Stimulated activated effector memory CD8-positive, alpha-beta T cell treated with anti-CD3 and anti-CD28 coated beads, Interleukin-12 subunit alpha, Interleukin-12 subunit beta, amount 100 ng/mL, for 72 hours (primary cell): Measurements from ENCODE around the gene HADH.
"Not testable (repeated sequence)": the region's sequence is repeated elsewhere in the genome, so short reads cannot be mapped to it uniquely, and the experiment has no call there.

Source experiments
- ATAC-seq: fragments of 150-1000 bp; cut with Tn5 transposase; 2 replicates; pipeline ENCODE4 v1.10.0; 2021
- DNase-seq, 2 donors: peaks; one replicate each; pipeline ENCODE4 v3.0.0; 2021 to 2022; ENCODE audit warnings: low spot score in 2 of 2
- H3K27ac Mint-ChIP-seq: one replicate; pipeline ENCODE4 v1.8.0; 2022; ENCODE audit warnings: mild to moderate bottlenecking, mixed read lengths
- H3K36me3 Mint-ChIP-seq: one replicate; pipeline ENCODE4 v1.8.0; 2022; ENCODE audit warnings: mild to moderate bottlenecking, mixed read lengths
- H3K4me1 Mint-ChIP-seq: one replicate; pipeline ENCODE4 v1.8.0; 2022; ENCODE audit warnings: mixed read lengths
- H3K4me3 Mint-ChIP-seq: one replicate; pipeline ENCODE4 v1.8.0; 2022; ENCODE audit warnings: mild to moderate bottlenecking, mixed read lengths
- H3K9me3 Mint-ChIP-seq: one replicate; pipeline ENCODE4 v1.8.0; 2022; ENCODE audit warnings: mixed read lengths

HADH gene

GRCh38 chr4:108008721-108009120, 19.0 kb downstream of the HADH start:
- DNase-seq (no peak), ATAC-seq (no peak)
- Mint-ChIP-seq H3K36me3 (peaks cover 13% of the 10 kb centered on the region), H3K9me3 (no peaks in the 10 kb centered on the region), H3K27ac (no peak overlapping the region), H3K4me1 (peaks cover 9% of the 10 kb centered on the region), H3K4me3 (no peak overlapping the region)

GRCh38 chr4:108010167-108010566, 20.5 kb downstream of the HADH start:
- Mint-ChIP-seq H3K27ac (no peak overlapping the region), H3K4me1 (peaks cover 9% of the 10 kb centered on the region), H3K9me3 (no peaks in the 10 kb centered on the region), H3K36me3 (peaks cover 24% of the 10 kb centered on the region), H3K4me3 (no peak overlapping the region)
- no peak for DNase-seq
- ATAC-seq: no peak

- not testable (repeated sequence) for H3K4me3 Mint-ChIP-seq, ATAC-seq, DNase-seq, H3K4me1 Mint-ChIP-seq, H3K9me3 Mint-ChIP-seq, H3K27ac Mint-ChIP-seq
- peaks cover 34% of the 10 kb centered on the region for H3K36me3 Mint-ChIP-seq
These were observed 22.7 kb downstream of the HADH start for GRCh38 chr4:108012382-108012781.

- Mint-ChIP-seq H3K4me1 (peaks cover 1% of the 10 kb centered on the region), H3K9me3 (no peaks in the 10 kb centered on the region), H3K4me3 (no peak overlapping the region), H3K27ac (no peak overlapping the region), H3K36me3 (peaks cover 43% of the 10 kb centered on the region)
- no peak for ATAC-seq
- DNase-seq: no peak
These were observed 23.6 kb downstream of the HADH start for GRCh38 chr4:108013327-108013726.

GRCh38 chr4:108013955-108014354, 24.3 kb downstream of the HADH start:
- Mint-ChIP-seq H3K9me3 (no peaks in the 10 kb centered on the region), H3K27ac (no peak overlapping the region), H3K4me1 (peaks cover 8% of the 10 kb centered on the region), H3K4me3 (no peak overlapping the region), H3K36me3 (peaks cover 50% of the 10 kb centered on the region)
- DNase-seq (no peak), ATAC-seq (no peak)

GRCh38 chr4:108018040-108018883, 28.6 kb downstream of the HADH start:
- DNase-seq (peak; percentile 69 to 89), ATAC-seq (peak; percentile 61)
- H3K4me1 Mint-ChIP-seq: peaks cover 8% of the 10 kb centered on the region
- no peaks in the 10 kb centered on the region for H3K9me3 Mint-ChIP-seq
- H3K36me3 Mint-ChIP-seq: peaks cover 72% of the 10 kb centered on the region
- no peak overlapping the region for H3K4me3 Mint-ChIP-seq
- H3K27ac Mint-ChIP-seq: no peak overlapping the region

GRCh38 chr4:108018884-108019187, 29.1 kb downstream of the HADH start:
- peaks cover 74% of the 10 kb centered on the region for H3K36me3 Mint-ChIP-seq
- H3K9me3 Mint-ChIP-seq: no peaks in the 10 kb centered on the region
- H3K27ac Mint-ChIP-seq: peak overlapping the region; percentile 21
- ATAC-seq (no peak), DNase-seq (no peak)
- H3K4me1 Mint-ChIP-seq: peaks cover 8% of the 10 kb centered on the region
- no peak overlapping the region for H3K4me3 Mint-ChIP-seq

GRCh38 chr4:108024085-108024877, 34.6 kb downstream of the HADH start:
- H3K36me3 Mint-ChIP-seq: peaks cover 63% of the 10 kb centered on the region
- ATAC-seq: no peak
- no peaks in the 10 kb centered on the region for H3K9me3 Mint-ChIP-seq
- DNase-seq: no peak
- peaks cover 4% of the 10 kb centered on the region for H3K4me1 Mint-ChIP-seq
- H3K27ac Mint-ChIP-seq: no peak overlapping the region
- no peak overlapping the region for H3K4me3 Mint-ChIP-seq

GRCh38 chr4:108024878-108025165, 35.1 kb downstream of the HADH start:
- Mint-ChIP-seq H3K36me3 (peaks cover 63% of the 10 kb centered on the region), H3K4me1 (peaks cover 10% of the 10 kb centered on the region), H3K9me3 (no peaks in the 10 kb centered on the region), H3K27ac (no peak overlapping the region), H3K4me3 (no peak overlapping the region)
- DNase-seq (no peak), ATAC-seq (no peak)

- Mint-ChIP-seq H3K4me3 (no peak overlapping the region), H3K4me1 (peaks cover 29% of the 10 kb centered on the region), H3K36me3 (peaks cover 49% of the 10 kb centered on the region), H3K27ac (peak overlapping the region; percentile 68), H3K9me3 (no peaks in the 10 kb centered on the region)
- DNase-seq (no peak), ATAC-seq (peak; percentile 55)
These were observed 39.5 kb downstream of the HADH start for GRCh38 chr4:108029016-108029720.

- H3K4me3 Mint-ChIP-seq: peak overlapping the region; percentile 4
- H3K27ac Mint-ChIP-seq: peak overlapping the region; percentile 68
- H3K4me1 Mint-ChIP-seq: peaks cover 29% of the 10 kb centered on the region
- H3K9me3 Mint-ChIP-seq: no peaks in the 10 kb centered on the region
- H3K36me3 Mint-ChIP-seq: peaks cover 44% of the 10 kb centered on the region
- DNase-seq (no peak), ATAC-seq (peak; percentile 44)
These were observed 40.0 kb downstream of the HADH start for GRCh38 chr4:108029731-108030130.

GRCh38 chr4:108030332-108030731, 40.6 kb downstream of the HADH start:
- Mint-ChIP-seq H3K4me3 (peak overlapping the region; percentile 4), H3K9me3 (no peaks in the 10 kb centered on the region), H3K27ac (peak overlapping the region; percentile 68), H3K36me3 (peaks cover 44% of the 10 kb centered on the region), H3K4me1 (peaks cover 29% of the 10 kb centered on the region)
- DNase-seq (peak; percentile 5 to 55), ATAC-seq (peak; percentile 81)

GRCh38 chr4:108031427-108032083, 41.9 kb downstream of the HADH start:
- no peak for DNase-seq
- Mint-ChIP-seq H3K9me3 (no peaks in the 10 kb centered on the region), H3K4me1 (peaks cover 29% of the 10 kb centered on the region), H3K4me3 (no peak overlapping the region), H3K36me3 (peaks cover 37% of the 10 kb centered on the region), H3K27ac (peak overlapping the region; percentile 15)
- ATAC-seq: peak; percentile 79

GRCh38 chr4:108033348-108033747, 43.7 kb downstream of the HADH start:
- no peak overlapping the region for H3K4me3 Mint-ChIP-seq
- no peak for ATAC-seq
- DNase-seq: no peak
- peaks cover 38% of the 10 kb centered on the region for H3K36me3 Mint-ChIP-seq
- H3K4me1 Mint-ChIP-seq: peaks cover 29% of the 10 kb centered on the region
- no peaks in the 10 kb centered on the region for H3K9me3 Mint-ChIP-seq
- no peak overlapping the region for H3K27ac Mint-ChIP-seq

GRCh38 chr4:108034565-108034964, 44.9 kb downstream of the HADH start:
- ATAC-seq (no peak), DNase-seq (no peak)
- Mint-ChIP-seq H3K9me3 (no peaks in the 10 kb centered on the region), H3K4me3 (no peak overlapping the region), H3K27ac (no peak overlapping the region), H3K4me1 (peaks cover 22% of the 10 kb centered on the region), H3K36me3 (peaks cover 30% of the 10 kb centered on the region)
